H1 (cell line): Measurements from ENCODE around the gene HOMER1. TPM values are rescaled to one million over a fixed set of nuclear protein-coding genes. Genes with fewer than 3 reads are reported as not detected.

ENCODE experiments used
- CTCF ChIA-PET: fragments of 300-600 bp; sonication (Branson Sonifier 250); formaldehyde crosslinking; loops from one replicate; lab custom pipeline; 2021; ENCODE audit not compliant: partially characterized antibody; lab: Charles Lee
- POLR2A ChIA-PET: fragments of 300-600 bp; sonication (Branson Sonifier 250); formaldehyde crosslinking; loops from one replicate; lab custom pipeline; 2021; ENCODE audit warnings: inconsistent platforms; ENCODE audit not compliant: partially characterized antibody; lab: Charles Lee
- DNase-seq, 2 experiments: peaks; one replicate each; pipeline versions ENCODE4 v3.0.0 to v3.0.0-alpha.2; 2010 to 2022; ENCODE audit warnings: low spot score in 2 of 2, low read depth in 1 of 2, mixed read lengths in 1 of 2
- FAIRE-seq: peaks from 2 replicates; lab custom pipeline; 2011; peaks lifted over from hg19 to GRCh38; lab: Jason Lieb, UNC
- H2AFZ ChIP-seq: 2 replicates; pipeline ENCODE4 v1.8.1; 2012; ENCODE audit warnings: low read length, inconsistent platforms
- H2AK5ac ChIP-seq: 2 replicates; pipeline ENCODE4 v1.6.1; 2013; ENCODE audit warnings: low read depth, low read length
- H2BK120ac ChIP-seq: replicated peaks from 2 replicates; pipeline ENCODE3; 2013; ENCODE audit warnings: low read depth, low read length, inconsistent platforms
- H2BK12ac ChIP-seq: 2 replicates; pipeline ENCODE4 v1.6.1; 2013; ENCODE audit warnings: low read depth, low read length
- H2BK15ac ChIP-seq: 2 replicates; pipeline ENCODE4 v1.6.1; 2013; ENCODE audit warnings: low read length
- H2BK20ac ChIP-seq: 2 replicates; pipeline ENCODE4 v1.6.1; 2013; ENCODE audit warnings: low read length
- H2BK5ac ChIP-seq: 2 replicates; pipeline ENCODE4 v1.6.1; 2013; ENCODE audit warnings: low read depth, low read length
- H3K14ac ChIP-seq: 2 replicates; pipeline ENCODE4 v1.6.1; 2013; ENCODE audit warnings: inconsistent platforms; ENCODE audit not compliant: insufficient read length
- H3K18ac ChIP-seq: 2 replicates; pipeline ENCODE4 v1.6.1; 2013; ENCODE audit warnings: low read length; ENCODE audit errors: extremely low read depth
- H3K23ac ChIP-seq: 2 replicates; pipeline ENCODE4 v1.6.1; 2013; ENCODE audit warnings: inconsistent platforms; ENCODE audit not compliant: insufficient read length
- H3K23me2 ChIP-seq: 2 replicates; pipeline ENCODE4 v1.6.1; 2013; ENCODE audit warnings: low read depth, low read length
- H3K27ac ChIP-seq: 2 replicates; pipeline ENCODE4 v1.6.1; 2011; ENCODE audit warnings: low read depth, low read length, inconsistent platforms
- H3K27me3 ChIP-seq, 4 experiments: replicated peaks in 1 of 4; 1 replicate in 1 of 4; 2 replicates in 3 of 4; pipeline versions ENCODE4 v1.6.1 to v1.8.1; 2011 to 2013; ENCODE audit warnings: low read length in 3 of 4, mild to moderate bottlenecking in 3 of 4, inconsistent platforms in 2 of 4, mixed read lengths in 2 of 4, moderate library complexity in 1 of 4; ENCODE audit not compliant: control insufficient read depth in 3 of 4, insufficient read depth in 3 of 4; ENCODE audit errors: extremely low read depth in 1 of 4
- H3K36me3 ChIP-seq, 4 experiments: 2 replicates each; pipeline versions ENCODE4 v1.6.1 to v1.8.1; 2011 to 2013; ENCODE audit warnings: mild to moderate bottlenecking in 4 of 4, low read length in 3 of 4, moderate library complexity in 2 of 4, control low read depth in 1 of 4, inconsistent platforms in 1 of 4; ENCODE audit not compliant: insufficient read depth in 4 of 4, control insufficient read depth in 2 of 4
- H3K4ac ChIP-seq: replicated peaks from 2 replicates; pipeline ENCODE3; 2013; ENCODE audit warnings: low read length, low read depth, mixed read lengths, inconsistent platforms; ENCODE audit not compliant: insufficient read length
- H3K4me1 ChIP-seq, 4 experiments: replicated peaks in 1 of 4; 1 replicate in 1 of 4; 2 replicates in 3 of 4; pipeline versions ENCODE4 v1.6.1 to v1.8.1; 2011 to 2013; ENCODE audit warnings: low read length in 3 of 4, inconsistent platforms in 2 of 4, mixed read lengths in 1 of 4; ENCODE audit not compliant: insufficient read depth in 4 of 4, control insufficient read depth in 3 of 4
- H3K4me2 ChIP-seq, 2 experiments: 2 replicates each; pipeline versions ENCODE4 v1.6.1 to v1.8.1; 2011 to 2013; ENCODE audit warnings: low read depth in 2 of 2, low read length in 2 of 2, control low read depth in 1 of 2, inconsistent platforms in 1 of 2, mild to moderate bottlenecking in 1 of 2; ENCODE audit not compliant: insufficient read depth in 1 of 2
- H3K4me3 ChIP-seq, 4 experiments: fragments of 200-600, 300-600 bp in 1 of 4; sonication (generic), shearing (Covaris generic), sonication (Bioruptor Twin) in 1 of 4; 2 replicates each; pipeline versions ENCODE4 v1.5.1 to v1.8.1; 2011 to 2016; ENCODE audit warnings: low read length in 4 of 4, low read depth in 3 of 4, control low read depth in 2 of 4, inconsistent platforms in 2 of 4, mild to moderate bottlenecking in 2 of 4, mixed read lengths in 1 of 4, moderate library complexity in 1 of 4; ENCODE audit not compliant: insufficient read depth in 2 of 4; ENCODE audit errors: extremely low read depth in 1 of 4
- H3K56ac ChIP-seq: replicated peaks from 2 replicates; pipeline ENCODE3; 2013; ENCODE audit warnings: low read depth, mild to moderate bottlenecking, mixed read lengths, low read length, inconsistent platforms; ENCODE audit not compliant: insufficient read length
- H3K79me1 ChIP-seq: 2 replicates; pipeline ENCODE4 v1.6.1; 2013; ENCODE audit warnings: low read depth, low read length, control low read depth
- H3K79me2 ChIP-seq, 2 experiments: 2 replicates each; pipeline versions ENCODE4 v1.6.1 to v1.8.1; 2012 to 2013; ENCODE audit warnings: low read length in 2 of 2, mild to moderate bottlenecking in 2 of 2, inconsistent platforms in 1 of 2; ENCODE audit not compliant: insufficient read depth in 2 of 2, control insufficient read depth in 1 of 2
- H3K9ac ChIP-seq, 4 experiments: replicated peaks in 1 of 4; 1 replicate in 1 of 4; 2 replicates in 3 of 4; pipeline versions ENCODE4 v1.6.1 to v1.8.1; 2011 to 2013; ENCODE audit warnings: low read depth in 3 of 4, low read length in 3 of 4, control low read depth in 2 of 4, mild to moderate bottlenecking in 2 of 4, moderate library complexity in 2 of 4, inconsistent platforms in 1 of 4; ENCODE audit errors: extremely low read depth in 1 of 4
- H3K9me3 ChIP-seq, 2 experiments: 2 replicates each; pipeline versions ENCODE4 v1.6.1 to v1.8.1; 2012 to 2013; ENCODE audit warnings: mild to moderate bottlenecking in 2 of 2, moderate library complexity in 2 of 2, control low read depth in 1 of 2, inconsistent platforms in 1 of 2, low read depth in 1 of 2, low read length in 1 of 2, mixed read lengths in 1 of 2; ENCODE audit not compliant: insufficient read depth in 2 of 2
- H4K20me1 ChIP-seq, 2 experiments: replicated peaks in 1 of 2; 2 replicates each; pipeline versions ENCODE3 to v1.8.1; 2011 to 2013; ENCODE audit warnings: inconsistent platforms in 2 of 2, low read length in 2 of 2, mild to moderate bottlenecking in 1 of 2; ENCODE audit not compliant: insufficient read depth in 2 of 2, control insufficient read depth in 1 of 2
- H4K5ac ChIP-seq: 2 replicates; pipeline ENCODE4 v1.6.1; 2013; ENCODE audit warnings: low read length, low read depth, mixed read lengths, inconsistent platforms; ENCODE audit not compliant: insufficient read length
- H4K8ac ChIP-seq: 2 replicates; pipeline ENCODE4 v1.8.0; 2013; ENCODE audit warnings: mild to moderate bottlenecking, moderate library complexity, low read length, inconsistent platforms; ENCODE audit not compliant: insufficient read depth; ENCODE audit errors: extremely low read depth
- H4K91ac ChIP-seq: replicated peaks from 2 replicates; pipeline ENCODE3; 2013; ENCODE audit warnings: low read length, mixed read lengths, inconsistent platforms; ENCODE audit not compliant: insufficient read length
- KDM1A ChIP-seq: fragments of 200-600, 300-600 bp; sonication (generic); IDR thresholded peaks from 2 replicates; pipeline ENCODE4 v1.7.1; 2016; ENCODE audit warnings: mild to moderate bottlenecking, low read length, borderline replicate concordance
- TCF12 ChIP-seq: IDR thresholded peaks from 2 replicates; pipeline ENCODE4 v1.6.1; 2011; ENCODE audit warnings: low read depth, mild to moderate bottlenecking, low read length
- polyA plus RNA-seq, 7 experiments: library from polyadenylated mRNA; depleted of rRNA in 3 of 7; stranded (reverse) in 5 of 7; unstranded in 2 of 7; fragments of >200 nt in 5 of 7; fragments of 200-250 nt in 2 of 7; gene quantifications; 1 replicate in 5 of 7; 2 replicates in 1 of 7; 4 replicates in 1 of 7; pipeline versions ENCODE4 v1.2.1 to v1.2.3, GENCODE V29; 2011 to 2013; ENCODE audit warnings: missing spikeins in 2 of 7, mixed read lengths in 2 of 7
- total RNA-seq: library from RNA; stranded (reverse); fragmentation: NEBNext Ultra II Directional; extraction: Animal tissue kit (Norgen Biotek cat#: 25700); gene quantifications from 2 replicates; pipeline ENCODE4 v1.2.1, GENCODE V29; 2021

The HOMER1 gene
- total and polyA plus RNA-seq, 2 of the 8 experiments (the other 6 are each of a cell fraction or from before 2014, with no cell fraction given): 6.4 to 57.9 TPM

DNA sequence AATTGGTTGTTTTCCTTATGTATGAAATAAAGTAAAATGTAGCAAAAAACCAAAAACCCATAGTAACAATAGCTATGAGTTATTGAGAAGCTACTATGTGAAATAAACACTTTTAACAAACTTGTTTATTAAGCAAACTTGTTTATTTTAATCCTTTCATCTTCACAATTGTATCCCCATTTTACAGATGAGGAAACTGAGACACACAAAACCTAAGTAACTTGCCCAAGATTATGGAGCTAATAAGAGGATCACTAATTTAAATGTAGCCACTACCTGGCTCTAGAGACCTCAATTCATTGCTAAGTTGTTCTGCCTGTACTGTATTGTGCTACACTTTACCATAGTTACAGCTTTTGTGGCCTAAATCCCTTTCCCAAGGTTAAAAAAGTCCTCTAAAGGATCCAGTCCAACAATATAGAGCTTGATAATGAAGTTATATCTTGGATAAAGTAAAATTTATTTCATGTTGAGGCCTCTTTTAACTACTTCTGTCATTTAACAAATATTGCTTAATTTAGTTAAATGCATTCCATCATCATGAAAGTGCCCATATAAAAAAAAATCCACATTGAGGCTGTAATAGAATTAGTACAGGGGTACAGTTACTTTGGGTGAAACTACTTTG is 22.1 kb downstream of the HOMER1 start:
- FAIRE-seq: no peak
- H3K14ac ChIP-seq: no peak overlapping the region
- H4K91ac ChIP-seq: no peak overlapping the region
- no peaks in the 10 kb centered on the region for H3K36me3 ChIP-seq
- no peak overlapping the region for H2BK5ac ChIP-seq
- no peak overlapping the region for H3K4me3 ChIP-seq
- H3K9ac ChIP-seq: no peak overlapping the region
- H3K4me1 ChIP-seq: peaks cover 0 to 13% (median 6%) of the 10 kb centered on the region in 4 experiments; a peak in 4 of 7 replicates
- peaks cover 0 to 91% of the 10 kb centered on the region in 2 experiments; a peak in 3 of 4 replicates for H3K79me2 ChIP-seq
- no peak overlapping the region for H3K23ac ChIP-seq
- H2BK120ac ChIP-seq: no peak overlapping the region
- no peak overlapping the region for H3K4ac ChIP-seq
- DNase-seq: no peak
- H3K23me2 ChIP-seq: no peaks in the 10 kb centered on the region
- no peak overlapping the region for H2BK12ac ChIP-seq
- H2BK20ac ChIP-seq: no peak overlapping the region
- CTCF ChIA-PET: no interaction called here
- H2BK15ac ChIP-seq: no peak overlapping the region
- no peak overlapping the region for H2AK5ac ChIP-seq
- H3K79me1 ChIP-seq: no peaks in the 10 kb centered on the region; the same call in 1 of the 2 replicates
- H4K20me1 ChIP-seq: peaks cover 8 to 11% of the 10 kb centered on the region in 2 experiments
- H3K18ac ChIP-seq: no peak overlapping the region
- no peaks in the 10 kb centered on the region for H3K27me3 ChIP-seq
- no peak overlapping the region for H3K4me2 ChIP-seq
- TF ChIP-seq KDM1A: peak; percentile 67; the same call in 1 of the 2 replicates
- TF ChIP-seq TCF12: no peak
- no peaks in the 10 kb centered on the region for H3K9me3 ChIP-seq
- no peak overlapping the region for H3K56ac ChIP-seq
- POLR2A ChIA-PET: interaction anchor here (1.0 to 1.6 kb wide), 3 partner anchors 17 to 29 kb away, joined by 3 to 5 read pairs (median 4); partner anchors contain the start of gene HOMER1
- H4K5ac ChIP-seq: no peak overlapping the region
- no peak overlapping the region for H2AFZ ChIP-seq
- H3K27ac ChIP-seq: no peak overlapping the region
- no peak overlapping the region for H4K8ac ChIP-seq
